ENCODE measurements around the gene PTCH2.

The PTCH2 gene

DNA sequence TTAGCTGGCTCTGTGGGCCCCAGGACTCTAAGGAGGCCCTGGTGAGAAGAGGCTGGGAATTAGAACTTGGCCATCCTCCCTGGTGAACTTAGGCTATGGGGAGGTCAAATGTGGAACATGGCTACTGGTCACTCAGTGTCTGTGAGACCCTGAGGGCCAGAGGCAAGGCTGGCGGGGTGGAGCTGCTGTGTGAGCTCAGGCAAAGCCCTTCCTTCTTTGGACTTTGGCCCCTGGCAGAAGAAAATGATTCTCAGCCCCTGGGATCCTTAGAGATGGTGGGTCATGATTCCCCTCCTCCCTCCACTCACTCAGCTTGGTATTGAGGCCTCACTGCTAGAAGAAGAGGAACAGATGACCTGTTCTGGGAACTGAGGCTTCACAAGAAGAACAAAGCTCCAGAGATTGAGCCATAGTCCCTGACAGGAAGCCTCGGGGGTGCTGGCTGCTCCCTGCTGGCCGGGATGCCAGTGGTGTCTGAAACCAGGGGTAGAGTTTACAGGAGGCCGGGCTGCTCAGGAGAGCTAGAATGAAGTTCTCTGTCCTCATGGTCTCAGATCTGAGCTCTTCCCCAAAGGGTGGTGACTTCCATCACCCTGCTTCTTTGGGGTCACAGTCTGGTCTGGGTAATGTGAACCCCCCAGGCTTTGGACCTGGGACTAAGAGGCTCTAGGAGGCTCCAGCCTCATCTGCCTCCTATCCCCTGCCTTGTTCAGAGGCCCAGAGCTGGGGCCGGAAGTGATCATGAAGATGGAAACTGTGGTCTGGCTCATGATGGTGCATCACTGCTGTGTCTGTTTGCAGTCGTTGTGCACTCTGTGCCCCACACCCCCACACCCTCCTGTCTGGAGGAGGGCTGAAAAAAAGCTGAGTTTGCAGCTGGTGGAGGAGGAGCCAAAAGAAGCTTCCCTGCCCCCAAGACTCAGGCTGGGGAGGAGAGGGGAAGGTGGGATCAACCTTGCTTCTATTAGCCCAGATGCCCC is 33.8 kb downstream of the PTCH2 start:
- peak overlapping the region; percentile 60 for H3K4me3 ChIP-seq (ENCODE audit: low read depth, low read length)
- TF ChIP-seq, protein P1, sequence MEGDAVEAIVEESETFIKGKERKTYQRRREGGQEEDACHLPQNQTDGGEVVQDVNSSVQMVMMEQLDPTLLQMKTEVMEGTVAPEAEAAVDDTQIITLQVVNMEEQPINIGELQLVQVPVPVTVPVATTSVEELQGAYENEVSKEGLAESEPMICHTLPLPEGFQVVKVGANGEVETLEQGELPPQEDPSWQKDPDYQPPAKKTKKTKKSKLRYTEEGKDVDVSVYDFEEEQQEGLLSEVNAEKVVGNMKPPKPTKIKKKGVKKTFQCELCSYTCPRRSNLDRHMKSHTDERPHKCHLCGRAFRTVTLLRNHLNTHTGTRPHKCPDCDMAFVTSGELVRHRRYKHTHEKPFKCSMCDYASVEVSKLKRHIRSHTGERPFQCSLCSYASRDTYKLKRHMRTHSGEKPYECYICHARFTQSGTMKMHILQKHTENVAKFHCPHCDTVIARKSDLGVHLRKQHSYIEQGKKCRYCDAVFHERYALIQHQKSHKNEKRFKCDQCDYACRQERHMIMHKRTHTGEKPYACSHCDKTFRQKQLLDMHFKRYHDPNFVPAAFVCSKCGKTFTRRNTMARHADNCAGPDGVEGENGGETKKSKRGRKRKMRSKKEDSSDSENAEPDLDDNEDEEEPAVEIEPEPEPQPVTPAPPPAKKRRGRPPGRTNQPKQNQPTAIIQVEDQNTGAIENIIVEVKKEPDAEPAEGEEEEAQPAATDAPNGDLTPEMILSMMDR (IDR thresholded peaks at IDR 0.05; ENCODE audit: low read depth, low read length): no peak

GRCh38 chr1:44808063-44808937 is 34.8 kb downstream of the PTCH2 start, which contains the start of gene BTBD19:
Gene BTBD19, plus strand, starts transcription at chr1:44808523. Its CDS starts 298 bp downstream, at chr1:44808821.
- peak within 1 kb of the TSS; percentile 60 for H3K4me3 ChIP-seq (ENCODE audit: low read depth, low read length)
- TF ChIP-seq, protein P1 (IDR thresholded peaks at IDR 0.05; ENCODE audit: low read depth, low read length): no peak

DNA sequence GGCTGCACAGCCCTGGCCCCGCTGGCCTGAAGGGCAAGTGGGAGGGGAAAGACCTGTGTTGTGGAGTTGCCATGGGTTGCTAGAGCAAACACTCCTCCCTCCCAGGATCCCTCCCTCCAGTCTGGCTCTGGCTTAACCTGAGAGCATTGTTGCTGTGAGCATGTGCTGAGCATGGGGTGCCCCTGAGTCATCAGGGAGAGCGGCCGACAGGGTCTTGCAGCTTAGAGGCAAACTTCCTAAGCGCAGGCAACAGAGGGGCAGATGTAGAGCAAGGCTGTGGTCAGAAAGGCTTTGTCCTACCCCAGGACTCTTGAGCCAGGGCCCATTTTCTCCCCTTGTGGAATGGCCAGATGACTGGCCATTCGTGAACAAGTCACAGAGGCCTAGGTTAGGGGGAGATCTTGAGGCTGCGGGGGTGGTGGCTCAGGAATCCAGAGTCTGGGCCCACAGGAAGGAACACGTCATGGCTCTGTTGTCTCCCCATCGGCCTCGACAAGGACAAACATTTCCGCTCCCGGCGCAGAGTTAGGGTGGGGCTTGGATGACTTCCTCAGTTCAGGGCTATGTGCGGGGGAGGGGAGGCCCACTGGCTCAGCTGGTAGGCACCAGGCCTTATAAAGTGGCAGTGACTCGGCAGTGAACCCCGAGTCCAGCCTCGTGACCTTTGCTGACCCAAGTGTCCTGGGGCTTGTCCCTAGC is 35.5 kb downstream of the PTCH2 start:
- TF ChIP-seq, protein P1 (IDR thresholded peaks at IDR 0.05; ENCODE audit: low read depth, low read length): no peak
- peak overlapping the region; percentile 43 for H3K4me3 ChIP-seq (ENCODE audit: low read depth, low read length)

DNA sequence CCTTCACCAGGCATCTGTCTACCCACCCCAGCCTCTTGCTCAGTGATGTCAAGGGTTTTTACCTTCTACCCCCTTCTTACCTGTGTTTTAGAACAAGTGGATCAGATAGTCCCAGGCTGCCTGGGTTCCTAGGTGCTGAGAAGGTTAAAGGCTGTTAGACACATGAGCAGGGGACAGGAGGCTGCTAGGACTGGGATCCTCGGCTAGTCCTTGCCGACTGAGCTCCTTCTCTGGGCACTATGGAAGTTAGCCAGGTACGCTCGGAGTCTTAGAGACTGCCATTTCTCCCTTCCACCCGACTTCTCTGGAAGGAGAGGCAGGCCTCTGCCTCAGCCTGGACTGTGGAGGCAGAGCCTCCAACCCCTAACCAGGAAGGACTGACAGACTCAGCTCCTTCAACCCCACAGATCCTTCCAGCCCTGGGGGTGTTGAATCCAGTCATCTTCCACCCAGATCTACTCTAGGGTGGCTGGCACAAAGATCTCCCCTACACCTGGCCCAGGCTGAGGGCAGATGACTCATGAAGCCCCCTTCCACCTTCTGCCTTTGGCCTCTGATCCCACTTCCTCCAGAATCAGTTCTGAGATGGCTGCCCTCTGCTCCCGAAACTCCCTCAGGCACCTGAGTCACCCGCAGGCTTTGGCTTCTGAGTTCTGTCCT is 36.2 kb downstream of the PTCH2 start, which contains the start of gene DYNLT4:
Gene DYNLT4 (minus strand): TSS at position 648 of the 660 bp plus-strand sequence. CDS start 683 bp downstream, outside the sequence.
- TF ChIP-seq, protein P1 (IDR thresholded peaks at IDR 0.05; ENCODE audit: low read depth, low read length): no peak
- peak within 1 kb of the TSS; percentile 43 for H3K4me3 ChIP-seq (ENCODE audit: low read depth, low read length)

DNA sequence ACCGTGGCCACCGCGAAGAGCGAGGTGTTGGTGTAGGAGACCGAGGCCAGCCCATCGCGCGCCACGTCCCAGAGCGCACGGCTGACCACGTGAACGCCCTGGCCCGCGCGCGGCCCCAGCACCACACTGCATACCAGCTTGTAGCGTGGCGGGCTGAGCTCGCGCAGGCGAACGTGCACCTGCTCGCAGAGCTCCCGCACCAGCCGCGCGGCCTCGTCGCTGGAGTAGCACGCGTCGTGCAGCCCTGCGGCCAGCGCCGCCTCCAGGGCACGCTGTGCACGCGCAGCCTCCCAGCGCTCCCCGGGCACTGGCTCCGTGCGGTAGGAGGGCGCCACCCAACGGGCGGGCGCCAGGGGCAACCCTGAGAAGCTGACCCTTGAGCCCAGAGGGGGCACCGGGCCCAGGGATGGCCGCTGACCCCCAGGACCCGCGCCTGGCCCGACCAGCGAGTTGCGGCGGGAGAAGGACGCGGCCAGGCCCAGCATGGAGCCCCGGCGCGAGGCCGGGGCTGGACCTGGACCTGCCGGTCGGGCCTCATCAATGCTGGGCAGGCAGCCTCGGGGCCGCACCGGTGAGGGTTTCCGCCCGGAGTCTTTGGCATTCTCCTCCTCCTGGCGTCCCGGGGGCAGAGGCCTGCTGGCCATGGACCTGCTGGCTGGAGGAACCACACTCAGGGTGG is 36.9 kb downstream of the PTCH2 start:
- TF ChIP-seq, protein P1 (IDR thresholded peaks at IDR 0.05; ENCODE audit: low read depth, low read length): no peak
- no peak overlapping the region for H3K4me3 ChIP-seq (ENCODE audit: low read depth, low read length)

Data from WI38 (cell line).